Amniotic epithelial cell (primary cell): ENCODE measurements around the gene ACTR2.
"Not testable (repeated sequence)": the region's sequence is repeated elsewhere in the genome, so short reads cannot be mapped to it uniquely, and the experiment has no call there.

ENCODE experiments used
- DNase-seq: peaks from one replicate; pipeline ENCODE4 v3.0.0-alpha.2; 2010; ENCODE audit warnings: low read depth

Gene ACTR2

DNA sequence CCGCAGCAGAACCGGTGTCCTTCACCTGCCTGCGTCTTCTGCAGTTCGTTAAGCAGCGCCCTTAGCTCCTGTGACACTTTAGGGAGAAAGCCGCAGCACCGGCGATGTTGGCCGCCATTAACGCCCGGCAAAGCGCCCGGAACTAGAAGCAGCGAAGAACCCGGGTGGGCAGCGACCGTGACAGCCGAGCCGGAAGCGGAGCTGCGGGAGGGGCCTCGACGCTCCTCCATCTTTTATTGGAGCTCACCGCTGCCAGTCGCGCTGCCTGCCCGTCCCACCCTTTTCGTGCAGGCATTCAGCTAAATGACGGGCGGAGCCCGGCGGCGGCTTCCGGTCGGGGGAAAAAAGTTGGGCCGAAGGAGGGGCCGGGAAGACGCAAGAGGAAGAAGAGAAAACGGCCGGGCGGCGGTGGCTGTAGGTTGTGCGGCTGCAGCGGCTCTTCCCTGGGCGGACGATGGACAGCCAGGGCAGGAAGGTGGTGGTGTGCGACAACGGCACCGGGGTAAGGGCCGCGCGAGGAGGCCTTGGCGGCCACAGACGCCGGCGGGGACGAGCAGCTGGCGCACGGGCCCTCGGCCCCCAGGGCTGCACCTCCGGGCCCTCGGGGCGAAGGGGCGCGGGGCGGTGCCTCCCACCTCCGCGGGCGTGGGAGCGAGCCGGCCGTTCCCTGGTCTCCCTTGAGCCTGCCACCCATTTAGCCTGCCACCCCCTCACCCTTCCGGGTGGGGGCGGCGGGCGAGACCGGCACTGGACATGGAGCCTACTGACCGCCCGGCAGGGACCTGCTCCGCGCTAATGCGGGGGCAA, at the start of gene ACTR2:
Gene ACTR2 (plus strand): TSS at position 376 of the 807 bp plus-strand sequence. CDS start 79 bp downstream, at position 455.
- DNase-seq: peak; percentile 95

DNA sequence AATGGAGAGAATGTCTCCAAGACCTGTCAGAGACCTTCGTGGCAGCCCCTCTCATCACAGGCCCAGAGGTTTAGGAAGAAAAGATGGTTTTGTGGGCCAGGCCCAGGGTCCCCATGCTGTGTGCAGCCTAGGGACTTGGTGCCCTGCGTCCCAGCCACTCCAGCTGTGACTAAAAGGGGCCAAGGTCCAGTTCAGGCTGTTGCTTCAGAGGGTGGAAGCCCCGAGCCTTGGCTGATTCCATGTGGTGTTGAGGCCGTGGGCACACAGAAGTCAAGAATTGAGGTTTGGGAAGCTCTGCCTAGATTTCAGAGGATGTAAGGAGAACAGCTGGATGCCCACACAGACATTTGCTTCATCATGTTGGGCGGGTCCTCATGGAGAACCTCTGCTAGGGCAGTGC, 45.1 kb upstream of the ACTR2 start:
- no peak for DNase-seq

DNA sequence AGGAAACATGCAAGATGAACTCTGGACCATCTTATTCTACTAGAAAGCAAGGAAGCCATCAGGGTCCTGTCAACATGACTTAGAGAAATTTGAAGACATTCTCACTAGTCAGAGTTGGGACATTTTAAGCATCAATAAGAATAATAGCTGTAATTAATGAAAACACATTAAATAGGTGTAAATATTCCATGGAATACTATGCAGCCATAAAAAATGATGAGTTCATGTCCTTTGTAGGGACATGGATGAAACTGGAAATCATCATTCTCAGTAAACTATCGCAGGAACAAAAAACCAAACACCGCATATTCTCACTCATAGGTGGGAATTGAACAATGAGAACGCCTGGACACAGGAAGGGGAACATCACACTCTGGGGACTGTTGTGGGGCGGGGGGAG, 44.2 kb upstream of the ACTR2 start:
- DNase-seq: not testable (repeated sequence)

DNA sequence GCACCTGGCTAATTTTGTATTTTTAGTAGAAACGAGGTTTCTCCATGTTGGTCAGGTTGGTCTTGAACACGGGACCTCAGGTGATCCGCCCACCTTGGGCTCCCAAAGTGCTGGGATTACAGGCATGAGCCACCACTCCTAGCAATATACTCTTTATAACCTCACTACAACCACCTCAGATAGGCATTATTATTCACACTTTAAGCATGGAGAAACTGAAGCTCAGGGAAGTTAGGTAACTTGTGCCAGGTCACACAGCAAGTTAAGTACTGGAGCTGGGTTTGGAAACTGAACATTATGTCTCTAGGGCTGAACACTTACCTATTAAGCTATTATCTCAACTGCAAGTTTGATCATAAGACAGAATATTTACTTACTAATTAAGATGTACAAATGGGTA, 42.6 kb upstream of the ACTR2 start:
- DNase-seq: no peak

DNA sequence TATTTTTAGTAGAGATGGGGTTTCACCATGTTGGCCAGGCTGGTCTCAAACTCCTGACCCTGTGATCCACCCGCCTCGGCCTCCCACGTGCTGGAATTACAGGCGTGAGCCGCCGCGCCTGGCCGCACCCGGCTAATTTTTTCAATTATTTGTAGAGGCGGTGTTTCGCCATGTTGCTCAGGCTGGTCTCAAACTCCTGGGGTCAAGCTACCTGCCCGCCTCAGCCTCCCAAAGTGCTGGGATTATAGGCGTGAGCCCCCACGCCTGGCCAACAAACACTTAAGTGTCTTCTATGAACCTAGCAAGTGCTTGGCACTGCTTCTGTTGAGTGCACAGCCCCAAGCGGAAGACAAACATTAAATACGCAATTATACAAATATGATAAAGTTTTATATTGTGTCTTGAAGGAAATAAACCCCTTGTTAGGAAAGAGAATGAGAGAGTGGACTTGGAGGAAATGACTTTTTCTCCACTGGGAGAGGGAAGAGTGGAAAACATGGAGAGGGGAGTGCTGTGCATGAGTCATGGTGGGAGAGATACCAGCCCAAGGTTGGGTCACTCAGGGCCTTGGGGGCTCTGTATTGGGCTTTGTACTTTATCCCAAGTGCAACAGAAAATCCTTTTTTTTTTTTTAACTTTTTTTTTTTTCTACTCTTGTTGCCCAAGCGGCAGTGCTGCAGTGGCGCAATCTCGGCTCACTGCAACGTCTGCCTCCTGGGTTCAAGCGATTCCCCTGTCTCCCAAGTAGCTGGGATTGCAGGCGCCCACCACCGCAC, 41.4 kb upstream of the ACTR2 start:
- no peak for DNase-seq

DNA sequence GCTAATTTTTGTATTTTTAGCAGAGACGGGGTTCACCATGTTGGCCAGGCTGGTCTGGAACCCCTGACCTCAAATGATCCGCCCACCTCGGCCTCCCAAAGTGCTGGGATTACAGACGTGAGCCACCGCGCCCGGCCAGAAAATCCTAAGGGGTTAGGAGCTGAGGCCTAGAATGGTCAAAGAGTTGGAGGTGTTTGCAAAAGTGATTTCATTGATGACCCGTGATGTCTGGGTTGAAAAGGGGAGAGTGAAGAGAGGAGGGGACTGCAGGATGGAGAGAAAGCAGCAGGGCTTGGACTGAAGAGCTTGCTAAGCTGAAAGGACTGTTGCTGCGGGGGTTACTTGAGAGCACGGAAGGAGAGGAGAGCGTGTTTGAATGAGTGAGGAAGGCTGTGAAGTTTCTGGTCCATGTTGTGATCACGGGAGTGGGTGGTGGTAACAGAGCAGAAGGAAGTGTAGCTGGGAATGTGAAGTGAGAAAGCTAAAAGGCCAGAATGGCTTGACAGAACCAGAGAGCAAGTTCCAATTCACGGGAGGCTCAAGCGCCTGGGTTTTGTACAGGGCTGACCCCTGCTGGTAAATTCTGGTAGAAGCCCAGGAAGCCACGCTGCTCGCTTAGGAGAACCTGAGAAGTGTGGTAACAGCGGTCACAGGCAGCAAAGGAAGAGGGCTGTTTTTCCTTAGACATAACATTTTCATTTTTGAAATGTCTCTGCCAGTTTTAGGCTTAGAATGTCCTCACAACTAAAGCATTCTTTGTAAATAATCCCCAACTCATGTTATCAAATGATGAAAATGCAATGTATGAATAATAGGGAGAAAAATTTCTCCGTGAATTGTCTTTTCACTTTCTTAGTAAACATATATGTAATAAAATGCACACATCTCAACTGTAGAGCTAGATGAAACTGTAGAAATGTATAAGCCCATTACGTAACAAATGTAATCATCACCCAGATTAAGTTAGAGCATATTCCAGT, 40.5 kb upstream of the ACTR2 start:
- peak; percentile 75 for DNase-seq

DNA sequence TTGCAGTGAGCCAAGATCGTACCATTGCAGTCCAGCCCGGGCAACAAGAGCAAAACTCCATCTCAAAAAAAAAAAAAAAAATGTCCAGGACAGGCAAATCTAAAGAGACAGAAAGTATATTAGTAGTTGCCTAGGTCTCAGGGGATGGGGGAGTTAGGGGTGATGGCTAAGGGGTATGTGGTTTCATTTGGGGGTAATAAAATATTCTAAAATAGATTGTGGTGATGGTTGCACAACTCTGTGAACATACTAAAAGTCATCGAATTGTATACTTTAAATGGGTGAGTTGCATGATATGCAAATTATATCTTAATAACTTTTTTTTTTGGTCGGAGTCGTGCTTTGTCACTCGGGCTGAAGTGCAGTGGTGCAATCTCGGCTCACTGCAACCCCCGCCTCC, 34.2 kb upstream of the ACTR2 start:
- no peak for DNase-seq

DNA sequence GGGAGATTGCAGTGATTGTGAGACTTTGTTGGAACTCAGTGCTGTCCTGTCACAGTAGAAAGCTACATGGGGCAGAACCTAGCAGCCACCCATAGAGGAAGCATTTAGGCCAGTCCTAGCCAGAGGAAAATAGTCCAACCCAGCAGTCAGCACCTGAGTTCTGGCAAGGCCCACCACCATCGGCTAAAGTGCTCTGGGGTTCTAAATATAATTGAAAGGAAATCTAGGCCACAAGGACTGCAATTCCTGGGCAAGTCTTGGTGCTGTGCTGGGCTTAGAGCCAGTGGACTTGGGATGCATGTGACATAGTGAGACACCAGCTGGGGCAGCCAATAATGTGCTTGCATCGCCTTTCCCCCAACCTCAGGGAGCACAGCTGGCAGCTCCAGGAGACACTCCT, 28.9 kb upstream of the ACTR2 start:
- DNase-seq: no peak

DNA sequence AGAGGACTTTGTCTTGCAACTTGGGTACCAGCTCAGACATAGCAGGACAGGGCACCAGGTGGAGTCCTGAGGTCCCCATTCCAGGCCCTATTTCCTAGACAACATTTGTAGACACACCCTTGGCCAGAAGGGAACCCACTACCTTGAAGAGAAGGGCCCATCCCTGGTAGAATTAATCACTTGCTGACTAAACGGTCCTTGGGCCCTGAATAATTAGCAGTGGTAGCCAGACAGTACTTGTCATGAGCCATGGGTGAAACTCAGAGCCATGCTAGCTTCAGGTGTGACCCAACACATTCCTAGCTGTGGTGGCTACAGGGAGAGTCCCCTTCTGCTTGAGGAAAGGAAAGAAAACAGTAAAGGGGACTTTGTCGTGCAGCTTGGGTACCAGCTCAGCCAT, 28.5 kb upstream of the ACTR2 start:
- no peak for DNase-seq

DNA sequence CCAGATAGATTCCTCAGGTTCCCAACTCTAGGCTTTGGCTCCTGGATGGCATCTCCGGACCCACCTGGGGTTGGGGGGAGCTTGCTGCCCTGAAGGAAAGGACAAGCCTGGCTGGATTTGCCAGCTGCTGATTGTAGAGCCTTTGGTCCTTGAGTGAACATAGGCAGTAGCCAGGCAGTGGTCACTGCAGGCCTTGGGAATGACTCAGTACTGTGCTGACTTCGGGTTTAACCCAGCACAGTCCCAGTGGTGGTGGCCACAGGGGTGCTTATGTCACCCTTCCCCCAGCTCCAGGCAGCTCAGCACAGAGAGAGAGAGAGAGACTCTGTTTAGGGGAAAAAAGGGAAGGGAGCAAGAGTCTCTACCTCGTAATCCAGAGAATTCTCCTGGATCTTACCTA, 27.7 kb upstream of the ACTR2 start:
- DNase-seq: peak; percentile 11

DNA sequence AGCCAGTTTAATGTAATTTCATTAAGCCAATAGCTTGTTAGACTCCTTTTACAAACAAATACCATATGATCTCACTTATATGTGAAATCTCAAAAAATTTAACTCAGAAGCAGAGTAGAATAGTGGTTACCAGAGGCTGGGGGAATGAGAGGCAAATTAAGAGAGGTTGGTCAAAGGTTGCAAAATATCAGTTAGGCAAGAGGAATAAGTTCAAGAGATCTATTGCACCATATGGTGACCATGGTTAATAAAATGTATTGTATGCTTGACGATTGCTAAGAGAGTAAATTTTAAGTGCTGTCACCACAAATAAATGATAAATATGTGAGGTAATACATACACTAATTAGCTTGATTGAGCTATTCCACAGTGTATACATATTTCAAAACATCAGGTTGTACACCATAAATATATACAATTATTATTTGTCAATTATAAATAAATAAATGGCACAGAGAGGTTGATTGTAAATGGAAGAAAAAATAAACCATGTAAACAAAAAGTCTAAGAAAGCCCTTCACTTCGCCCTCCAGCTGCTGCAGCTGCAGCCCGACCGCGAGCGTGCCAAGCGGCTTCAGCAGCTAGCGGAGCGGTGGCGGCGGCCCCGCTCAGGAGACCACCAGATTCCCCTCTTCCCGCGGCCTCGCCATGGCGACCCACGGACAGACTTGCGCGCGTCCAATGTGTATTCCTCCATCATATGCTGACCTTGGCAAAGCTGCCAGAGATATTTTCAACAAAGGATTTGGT, 23.0 kb upstream of the ACTR2 start:
- DNase-seq: peak; percentile 63

DNA sequence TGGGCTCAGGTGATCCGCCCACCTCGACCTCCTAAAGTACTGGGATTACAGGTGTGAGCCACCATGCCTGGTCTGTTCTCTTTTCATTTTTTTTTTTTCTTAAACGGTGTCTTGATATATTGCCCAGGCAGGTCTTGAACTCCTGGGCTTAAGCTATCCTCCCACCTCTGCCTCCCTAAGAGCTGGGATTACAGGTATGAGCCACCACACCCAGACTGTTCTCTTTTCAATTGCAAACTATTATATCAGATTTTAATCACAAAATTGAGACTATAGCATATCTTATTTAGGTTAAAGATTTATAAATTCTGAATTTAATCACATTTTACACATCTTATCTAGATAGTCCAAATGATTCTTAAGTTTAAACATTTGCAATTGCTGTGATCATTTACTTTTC, 15.5 kb upstream of the ACTR2 start:
- no peak for DNase-seq

DNA sequence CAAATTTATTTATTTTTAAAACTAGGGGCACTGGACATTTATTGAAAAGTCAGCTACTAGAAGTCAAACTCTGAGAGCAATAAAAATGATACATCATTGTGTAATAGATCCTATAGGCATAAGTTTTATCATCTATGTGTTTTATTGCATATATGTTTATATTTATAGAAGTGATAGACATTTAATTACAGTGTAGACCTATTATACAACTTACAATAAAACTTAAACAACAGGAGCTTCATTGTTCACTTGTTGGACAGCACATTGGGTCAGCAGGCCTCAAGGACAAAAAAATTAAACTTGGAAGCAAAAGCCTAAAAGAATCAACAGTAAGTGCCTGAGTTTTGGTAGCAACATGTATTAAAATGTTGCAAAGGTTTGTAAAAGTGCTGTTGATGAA, 15.0 kb upstream of the ACTR2 start:
- DNase-seq: no peak

DNA sequence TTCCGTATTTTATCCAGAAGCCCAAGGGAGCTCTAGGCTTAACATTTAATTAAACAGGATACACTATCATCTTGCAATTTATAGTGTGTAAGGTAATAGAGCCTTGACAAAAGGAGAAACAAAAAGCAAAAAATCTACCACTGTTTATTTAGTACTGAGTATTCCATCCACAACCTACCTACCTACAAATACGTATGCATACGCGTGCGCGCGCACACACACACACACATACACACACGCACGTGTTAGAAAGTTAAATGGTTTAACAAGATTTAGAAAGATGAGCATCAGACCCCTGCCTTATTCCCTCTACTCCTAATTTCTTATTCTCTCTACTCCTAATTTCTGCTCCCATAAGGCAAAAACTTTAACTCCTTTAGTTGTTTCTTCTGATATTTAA, 14.6 kb upstream of the ACTR2 start:
- no peak for DNase-seq

DNA sequence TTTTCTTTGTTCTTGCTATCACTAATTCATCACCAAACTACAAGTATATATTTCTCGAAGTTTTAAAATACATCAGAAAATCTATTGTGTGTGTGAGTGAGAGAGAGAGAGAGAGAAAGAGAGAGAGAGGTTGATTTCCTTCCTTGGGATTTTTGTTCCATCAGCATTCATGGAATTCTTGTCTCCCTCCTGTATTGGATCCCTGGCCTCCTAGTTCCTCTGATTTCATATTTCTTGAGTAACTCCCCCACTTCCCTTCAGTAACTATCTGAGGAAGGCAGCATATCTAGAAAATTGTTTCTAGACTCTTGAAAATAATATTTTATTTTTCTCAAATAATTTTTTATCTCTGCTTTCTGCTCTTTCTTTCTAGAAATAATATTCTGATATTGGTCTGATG, 13.3 kb upstream of the ACTR2 start:
- peak; percentile 53 for DNase-seq

DNA sequence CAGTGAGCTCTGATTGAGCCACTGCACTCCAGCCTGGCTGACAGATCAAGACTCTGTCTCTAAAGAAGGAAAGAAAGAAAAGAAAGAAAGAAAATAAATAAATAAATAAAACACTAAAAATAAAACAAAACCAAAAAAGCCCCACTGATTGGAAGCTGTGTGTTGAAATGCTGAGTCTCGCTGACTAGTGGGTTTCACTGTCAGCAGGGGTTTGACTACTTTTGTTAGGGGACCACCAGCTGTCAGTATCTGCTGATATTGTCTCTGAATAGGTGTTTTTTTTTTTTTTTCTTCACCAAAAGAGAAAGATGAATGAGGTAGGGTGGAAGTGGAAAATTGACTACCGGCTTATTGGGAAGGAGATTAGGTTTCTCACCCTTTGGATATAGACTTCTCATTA, 12.8 kb upstream of the ACTR2 start:
- no peak for DNase-seq

DNA sequence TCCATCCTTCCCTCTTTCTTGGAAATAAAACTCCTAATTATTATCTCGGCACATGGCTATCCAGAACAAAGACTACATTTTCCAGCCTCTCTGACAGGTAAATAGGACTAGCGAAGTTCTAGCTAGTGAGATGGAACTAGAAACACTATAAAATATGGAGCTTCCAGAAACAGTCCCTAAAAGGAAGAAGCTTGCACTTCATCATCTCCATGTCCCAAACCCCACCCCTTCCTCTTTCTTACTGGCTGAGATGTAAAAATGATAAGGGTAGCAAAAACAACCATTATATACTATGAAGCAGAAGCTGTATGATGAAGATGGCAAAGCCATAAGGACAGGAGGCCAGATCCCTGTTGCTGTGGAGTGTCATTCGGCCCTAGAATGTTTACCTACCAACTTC, 11.7 kb upstream of the ACTR2 start:
- no peak for DNase-seq

DNA sequence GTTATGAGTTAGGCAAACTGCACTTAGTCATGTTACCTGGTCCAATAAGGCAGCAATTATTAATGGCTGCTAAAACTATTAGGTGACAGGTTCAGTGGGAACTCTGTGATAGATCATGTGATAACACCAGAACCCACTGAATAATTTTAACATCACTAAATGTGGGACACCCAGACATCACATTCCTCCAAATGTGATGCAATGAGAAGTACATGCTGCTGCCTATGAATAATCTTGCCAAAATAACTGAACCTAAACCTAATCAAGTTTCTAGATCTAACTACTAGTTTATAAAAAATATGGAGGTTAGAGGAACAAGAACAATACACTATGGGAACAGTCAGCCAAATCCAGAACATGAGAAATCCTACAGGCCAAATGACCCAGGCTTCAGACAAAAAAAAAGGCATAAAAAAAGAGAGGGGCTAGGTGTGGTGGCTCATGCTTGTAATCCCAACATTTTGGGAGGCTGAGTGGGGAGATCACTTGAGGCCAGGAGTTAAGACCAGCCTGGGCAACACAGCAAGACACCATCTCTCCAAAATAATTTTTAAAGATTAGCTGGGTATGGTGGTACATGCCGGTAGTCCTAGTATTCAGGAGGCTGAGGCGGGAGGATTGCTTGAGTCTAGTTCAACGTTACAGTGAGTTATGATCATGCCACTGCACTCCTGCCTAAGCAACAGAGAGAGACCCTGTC, 7.0 kb upstream of the ACTR2 start:
- no peak for DNase-seq

DNA sequence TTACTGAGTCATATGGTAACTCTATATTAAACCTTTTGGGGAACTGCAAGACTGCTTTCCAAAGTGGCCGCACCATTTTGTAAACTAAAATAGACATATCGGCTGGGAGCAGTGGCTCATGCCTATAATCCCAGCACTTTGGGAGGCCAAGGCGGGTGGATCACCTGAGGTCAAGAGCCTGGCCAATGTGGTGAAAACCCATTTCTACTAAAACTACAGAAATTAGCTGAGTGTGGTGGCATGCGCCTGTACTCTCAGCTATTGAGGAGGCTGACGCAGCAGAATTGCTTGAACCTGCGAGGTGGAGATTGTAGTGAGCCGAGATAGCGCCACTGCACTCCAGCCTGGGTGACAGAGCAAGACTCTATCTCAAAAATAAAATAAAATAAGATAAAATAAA, 6.4 kb upstream of the ACTR2 start:
- not testable (repeated sequence) for DNase-seq

DNA sequence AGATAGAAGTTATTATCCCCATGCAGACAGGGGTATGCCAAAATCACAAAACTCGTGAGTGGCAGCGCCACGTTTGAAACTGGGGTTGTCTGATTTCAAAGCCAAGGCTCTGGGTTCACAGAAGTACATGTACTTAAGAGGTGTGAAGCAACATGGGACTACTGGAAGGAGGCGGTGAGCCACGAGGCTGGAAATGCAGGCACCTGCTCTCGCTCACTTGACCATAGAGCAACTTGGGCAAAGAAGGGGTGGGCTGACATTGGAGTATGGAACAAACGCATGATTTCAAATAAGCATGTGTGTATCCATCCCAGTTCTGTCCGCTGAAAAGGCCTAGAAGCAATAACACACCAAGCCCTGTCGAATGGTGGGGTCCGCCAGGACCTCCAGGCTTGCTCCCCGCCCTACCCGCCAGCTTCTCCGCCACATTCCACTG, 593 bp upstream of the ACTR2 start:
- DNase-seq: peak; percentile 46

DNA sequence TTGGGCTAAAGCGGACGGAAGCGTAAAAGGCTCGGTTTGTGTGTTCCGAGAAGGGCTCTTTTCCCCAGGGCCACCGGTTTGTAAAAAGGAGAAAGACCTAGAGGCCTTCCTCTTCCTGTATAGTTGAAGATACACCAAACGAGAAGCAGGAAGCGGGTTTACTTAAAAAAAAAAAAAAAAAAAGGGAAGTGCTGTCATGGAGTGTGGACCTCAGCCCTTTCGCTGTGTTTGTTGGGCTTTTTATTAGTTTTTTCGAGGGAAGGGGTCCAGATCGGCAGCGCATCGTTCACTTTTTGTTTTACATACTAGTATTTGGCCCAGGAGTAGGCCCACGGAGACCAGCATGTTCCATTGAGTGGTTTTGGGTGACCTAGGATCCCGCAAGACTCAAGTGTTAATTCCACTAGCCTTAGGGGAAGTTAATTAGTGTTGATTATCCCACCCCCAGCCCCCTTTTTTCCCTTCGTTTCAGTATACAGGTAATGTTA, 676 bp downstream of the ACTR2 start:
- DNase-seq: peak; percentile 53
